GM18508 (cell line): Measurements from ENCODE around the gene MYBPHL.

Source experiments
- ATAC-seq: cut with Tn5 transposase; IDR thresholded peaks from one replicate; pipeline ENCODE4 v1.9.1; 2021; ENCODE audit warnings: moderate number of reproducible peaks; ENCODE audit not compliant: insufficient read depth, unreplicated experiment

Gene MYBPHL

GRCh38 chr1:109267743-109268300, 39.0 kb downstream of the MYBPHL start:
- no peak for ATAC-seq

GRCh38 chr1:109266965-109267364, 39.8 kb downstream of the MYBPHL start:
- no peak for ATAC-seq

- ATAC-seq: no peak
Measured at GRCh38 chr1:109265741-109266330, 41.0 kb downstream of the MYBPHL start.

GRCh38 chr1:109265016-109265415, 41.8 kb downstream of the MYBPHL start:
- no peak for ATAC-seq

GRCh38 chr1:109264379-109264755, 42.4 kb downstream of the MYBPHL start:
- no peak for ATAC-seq

GRCh38 chr1:109263597-109264378, 43.0 kb downstream of the MYBPHL start:
- no peak for ATAC-seq

GRCh38 chr1:109263234-109263596, 43.6 kb downstream of the MYBPHL start:
- ATAC-seq: no peak

GRCh38 chr1:109262231-109263055, 44.4 kb downstream of the MYBPHL start:
- ATAC-seq: no peak

- ATAC-seq: no peak
Measured at GRCh38 chr1:109261578-109261977, 45.2 kb downstream of the MYBPHL start.

- ATAC-seq: no peak
Measured at GRCh38 chr1:109261006-109261405, 45.8 kb downstream of the MYBPHL start.

GRCh38 chr1:109259674-109260557, 46.9 kb downstream of the MYBPHL start:
- ATAC-seq: no peak

- no peak for ATAC-seq
Measured at GRCh38 chr1:109258481-109259466, 48.0 kb downstream of the MYBPHL start.

GRCh38 chr1:109257682-109258421, 49.0 kb downstream of the MYBPHL start:
- ATAC-seq: no peak

GRCh38 chr1:109256971-109257681, 49.7 kb downstream of the MYBPHL start:
- no peak for ATAC-seq

GRCh38 chr1:109256085-109256484, 50.7 kb downstream of the MYBPHL start:
- ATAC-seq: no peak

- no peak for ATAC-seq
Measured at GRCh38 chr1:109255678-109256077, 51.1 kb downstream of the MYBPHL start.

GRCh38 chr1:109255097-109255651, 51.6 kb downstream of the MYBPHL start:
- ATAC-seq: no peak
